PC-9 (cell line): ENCODE measurements around the gene ARHGAP26. TPM values are rescaled to one million over a fixed set of nuclear protein-coding genes. Genes with fewer than 3 reads are reported as not detected.
A peak's percentile ranks its signal among the peaks of the same experiment; 100 is the strongest.

Experiments used
- BruUV-seq: library from RNA; stranded (reverse); fragments of 400-500 nt; replicated peaks from 2 replicates; lab custom pipeline; 2021; lab: Mats Ljungman, UMichigan
- CTCF ChIA-PET: fragments of 300-600 bp; sonication (Branson Sonifier 250); formaldehyde crosslinking; loops from one replicate; lab custom pipeline; 2022; ENCODE audit warnings: antibody characterized with exemption; lab: Charles Lee
- POLR2A ChIA-PET: fragments of 300-600 bp; sonication (Branson Sonifier 250); formaldehyde crosslinking; loops from one replicate; lab custom pipeline; 2022; ENCODE audit warnings: antibody characterized with exemption; ENCODE audit not compliant: unreplicated experiment; lab: Charles Lee
- DNase-seq, 2 experiments: peaks; one replicate each; pipeline versions ENCODE4 v3.0.0 to v3.0.0-alpha.2; 2015 to 2022; ENCODE audit warnings: mixed read lengths in 1 of 2
- H2AFZ ChIP-seq: fragments of 200-600 bp; sonication (generic); 2 replicates; pipeline ENCODE4 v1.8.1; 2017; ENCODE audit warnings: antibody characterized with exemption
- H3F3A ChIP-seq: fragments of 200-600 bp; sonication (generic); 2 replicates; pipeline ENCODE4 v1.8.1; 2017; ENCODE audit warnings: antibody characterized with exemption, mild to moderate bottlenecking, low read depth; ENCODE audit not compliant: insufficient read depth
- H3K27ac ChIP-seq: fragments of 200-600 bp; sonication (generic); 2 replicates; pipeline ENCODE4 v1.6.1; 2016; ENCODE audit warnings: mixed run types
- H3K27me3 ChIP-seq: fragments of 200-600 bp; sonication (generic); 2 replicates; pipeline ENCODE4 v1.6.1; 2016; ENCODE audit warnings: low read depth, mixed run types; ENCODE audit not compliant: insufficient read depth
- H3K36me3 ChIP-seq: fragments of 200-600 bp; sonication (generic); 2 replicates; pipeline ENCODE4 v1.6.1; 2016; ENCODE audit warnings: low read depth, mixed run types
- H3K4me1 ChIP-seq: fragments of 200-600 bp; sonication (generic); replicated peaks from 2 replicates; pipeline ENCODE4 v1.6.1; 2016; ENCODE audit warnings: mixed run types; ENCODE audit not compliant: insufficient read depth
- H3K4me2 ChIP-seq: fragments of 200-600 bp; sonication (generic); 2 replicates; pipeline ENCODE4 v1.6.1; 2017; ENCODE audit warnings: mixed run types
- H3K4me3 ChIP-seq: fragments of 200-600 bp; sonication (generic); 2 replicates; pipeline ENCODE4 v1.6.1; 2016; ENCODE audit warnings: mixed run types
- H3K79me2 ChIP-seq: fragments of 200-600 bp; sonication (generic); 2 replicates; pipeline ENCODE4 v1.6.1; 2017; ENCODE audit warnings: low read depth, mixed run types
- H3K9me2 ChIP-seq: fragments of 200-600 bp; sonication (generic); 2 replicates; pipeline ENCODE4 v1.8.1; 2017; ENCODE audit warnings: mild to moderate bottlenecking; ENCODE audit not compliant: insufficient read depth
- H3K9me3 ChIP-seq: fragments of 200-600 bp; sonication (generic); 2 replicates; pipeline ENCODE4 v1.8.1; 2016; ENCODE audit warnings: low read depth; ENCODE audit not compliant: insufficient read depth
- H4K20me1 ChIP-seq: fragments of 200-600 bp; sonication (generic); 2 replicates; pipeline ENCODE4 v1.8.1; 2017; ENCODE audit not compliant: insufficient read depth
- EZH2 ChIP-seq: fragments of 200-600 bp; sonication (generic); IDR thresholded peaks from 2 replicates; pipeline ENCODE4 v1.8.0; 2017; ENCODE audit warnings: antibody characterized with exemption, low read depth
- intact Hi-C: fragments of 100-400 bp; cut with micrococcal nuclease; formaldehyde crosslinking; loops from one replicate; pipeline ENCODE4 v1.10.0; 2022; ENCODE audit not compliant: unreplicated experiment
- total RNA-seq: library from RNA; stranded (reverse); gene quantifications from 2 replicates; pipeline ENCODE4 v1.2.3, GENCODE V29; 2021
- TF ChIP-seq, protein P1 (sequence below): fragments of 200-600 bp; sonication (generic); conservative IDR thresholded peaks from 2 replicates; pipeline ENCODE4 v1.6.1; 2017; ENCODE audit warnings: mixed run types, antibody characterized with exemption, mild to moderate bottlenecking, moderate library complexity

Gene ARHGAP26
- total RNA-seq, 1 experiment from 2014 or later: 29.7 TPM

DNA sequence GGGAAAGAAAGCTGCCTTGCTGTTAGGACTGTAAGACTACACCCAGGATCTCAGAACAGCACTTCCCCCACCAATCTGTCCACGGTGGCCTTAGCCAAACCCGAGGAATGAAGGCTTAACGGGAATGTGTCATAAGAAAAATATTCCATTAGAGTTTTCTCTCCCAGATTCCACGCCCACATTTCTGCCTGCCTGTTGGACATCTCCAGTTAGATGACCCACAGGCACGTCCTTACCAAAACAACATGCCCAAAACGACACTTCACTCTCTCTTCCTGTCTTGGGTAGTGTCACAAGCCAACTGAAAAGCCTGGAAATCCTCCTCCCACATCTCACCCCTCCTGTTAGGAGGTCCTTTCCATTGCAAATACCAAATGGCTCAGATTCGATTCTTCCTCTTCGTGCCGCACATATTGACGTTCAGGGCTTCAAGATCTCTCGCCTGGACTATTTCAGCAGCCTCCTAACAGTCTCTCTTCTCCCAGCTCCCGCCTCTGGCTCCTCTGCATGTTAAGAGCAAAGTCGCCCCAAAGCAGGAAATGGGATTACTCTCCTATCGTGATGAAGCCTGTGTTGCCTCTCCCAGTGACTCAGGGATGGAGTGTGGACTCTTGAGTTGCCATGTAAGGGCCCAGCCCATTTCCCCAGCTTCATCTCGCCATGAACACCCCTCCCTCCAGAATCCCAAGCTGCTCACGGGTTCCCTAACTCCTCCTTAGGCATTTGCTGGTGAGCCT, 474.0 kb downstream of the ARHGAP26 start:
- Histone ChIP-seq H3F3A (peaks cover 44% of the 10 kb centered on the region), H2AFZ (peak overlapping the region; percentile 50), H3K27me3 (no peaks in the 10 kb centered on the region), H3K27ac (peak overlapping the region; percentile 91), H3K4me1 (peaks cover 68% of the 10 kb centered on the region), H3K79me2 (no peaks in the 10 kb centered on the region), H3K9me2 (no peaks in the 10 kb centered on the region), H3K4me3 (peak overlapping the region; percentile 43; the same call in 1 of the 2 replicates), H4K20me1 (no peaks in the 10 kb centered on the region), H3K4me2 (peak overlapping the region; percentile 77), H3K36me3 (no peaks in the 10 kb centered on the region), H3K9me3 (no peaks in the 10 kb centered on the region; the same call in 1 of the 2 replicates)
- peak; percentile 84 to 97 for DNase-seq
- BruUV-seq: TSS peak; percentile 77
- ChIA-PET CTCF (no interaction called here), POLR2A (interaction anchor here (0.5 to 0.6 kb wide), 2 partner anchors 55 to 70 kb away, joined by 3 read pairs; no protein-coding TSS in a partner anchor)
- intact Hi-C loops: loop anchor here (1.0 to 10.0 kb wide), 6 partner anchors 67 to 411 kb away; no protein-coding TSS in a partner anchor
- TF ChIP-seq, protein P1, sequence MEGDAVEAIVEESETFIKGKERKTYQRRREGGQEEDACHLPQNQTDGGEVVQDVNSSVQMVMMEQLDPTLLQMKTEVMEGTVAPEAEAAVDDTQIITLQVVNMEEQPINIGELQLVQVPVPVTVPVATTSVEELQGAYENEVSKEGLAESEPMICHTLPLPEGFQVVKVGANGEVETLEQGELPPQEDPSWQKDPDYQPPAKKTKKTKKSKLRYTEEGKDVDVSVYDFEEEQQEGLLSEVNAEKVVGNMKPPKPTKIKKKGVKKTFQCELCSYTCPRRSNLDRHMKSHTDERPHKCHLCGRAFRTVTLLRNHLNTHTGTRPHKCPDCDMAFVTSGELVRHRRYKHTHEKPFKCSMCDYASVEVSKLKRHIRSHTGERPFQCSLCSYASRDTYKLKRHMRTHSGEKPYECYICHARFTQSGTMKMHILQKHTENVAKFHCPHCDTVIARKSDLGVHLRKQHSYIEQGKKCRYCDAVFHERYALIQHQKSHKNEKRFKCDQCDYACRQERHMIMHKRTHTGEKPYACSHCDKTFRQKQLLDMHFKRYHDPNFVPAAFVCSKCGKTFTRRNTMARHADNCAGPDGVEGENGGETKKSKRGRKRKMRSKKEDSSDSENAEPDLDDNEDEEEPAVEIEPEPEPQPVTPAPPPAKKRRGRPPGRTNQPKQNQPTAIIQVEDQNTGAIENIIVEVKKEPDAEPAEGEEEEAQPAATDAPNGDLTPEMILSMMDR: no peak
- TF ChIP-seq EZH2: no peak

DNA sequence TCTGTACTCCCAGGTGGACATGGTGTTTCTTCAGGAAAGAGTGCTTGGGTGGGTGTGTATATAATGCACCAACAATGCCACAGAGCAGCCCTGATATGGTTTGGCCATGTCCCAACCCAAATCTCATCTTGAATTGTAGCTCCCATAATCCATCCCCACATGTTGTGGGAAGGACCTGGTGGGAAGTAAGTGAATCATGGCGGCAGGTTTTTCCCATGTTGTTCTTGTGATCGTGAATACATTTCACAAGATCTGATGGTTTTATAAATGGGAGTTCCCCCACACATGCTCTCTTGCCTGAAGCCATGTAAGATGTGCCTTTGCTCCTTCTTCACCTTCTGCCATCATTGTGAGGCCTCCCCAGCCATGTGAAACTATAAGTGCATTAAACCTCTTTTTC, 474.8 kb downstream of the ARHGAP26 start:
- Histone ChIP-seq H3K27me3 (no peaks in the 10 kb centered on the region), H3K9me2 (no peaks in the 10 kb centered on the region), H3F3A (peaks cover 51% of the 10 kb centered on the region), H2AFZ (no peak overlapping the region), H3K4me3 (peak overlapping the region; percentile 43; the same call in 1 of the 2 replicates), H3K4me1 (peaks cover 76% of the 10 kb centered on the region), H3K9me3 (no peaks in the 10 kb centered on the region; the same call in 1 of the 2 replicates), H4K20me1 (no peaks in the 10 kb centered on the region), H3K27ac (peak overlapping the region; percentile 91), H3K79me2 (no peaks in the 10 kb centered on the region), H3K36me3 (no peaks in the 10 kb centered on the region), H3K4me2 (peak overlapping the region; percentile 77)
- peak in 1 of 2 experiments; percentile 31 for DNase-seq
- BruUV-seq: TSS peak; percentile 89
- ChIA-PET CTCF (no interaction called here), POLR2A (no interaction called here)
- TF ChIP-seq EZH2: no peak
- TF ChIP-seq, protein P1: no peak
- intact Hi-C loops: loop anchor here (1.0 to 10.0 kb wide), 7 partner anchors 67 to 410 kb away; no protein-coding TSS in a partner anchor

DNA sequence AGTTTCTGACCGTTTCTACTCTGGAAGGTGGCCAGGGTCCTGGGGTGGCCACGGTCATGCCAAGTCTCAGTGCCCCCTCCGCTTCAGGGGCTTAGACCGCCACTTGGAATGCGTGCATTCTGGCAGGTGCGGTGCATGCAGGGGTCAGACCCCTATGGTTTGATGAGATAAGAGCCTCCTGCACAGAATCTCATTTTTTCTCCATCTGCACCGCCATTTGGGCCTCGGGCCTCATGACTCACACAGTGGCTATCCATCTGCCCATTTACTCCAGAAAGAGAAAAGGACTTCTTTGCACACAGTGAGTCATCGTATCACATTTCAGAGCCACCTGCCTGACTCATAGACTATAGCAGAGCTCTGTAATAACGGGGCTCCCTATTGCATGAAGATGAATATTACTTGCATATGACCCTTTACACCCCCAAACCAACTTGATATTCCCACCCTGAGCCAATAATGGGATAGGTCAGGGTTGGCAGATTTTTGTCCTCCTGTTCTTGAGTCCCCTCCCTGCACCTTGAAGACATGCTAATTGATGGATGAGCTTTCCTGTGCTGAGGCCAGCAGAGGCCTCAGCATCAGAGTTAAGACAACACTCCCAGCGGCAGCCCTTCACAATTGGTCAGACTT, 475.9 kb downstream of the ARHGAP26 start:
- no peaks in the 10 kb centered on the region for H3K9me2 ChIP-seq
- no peaks in the 10 kb centered on the region for H3K79me2 ChIP-seq
- peak overlapping the region; percentile 41; the same call in 1 of the 2 replicates for H3K4me3 ChIP-seq
- peak overlapping the region; percentile 91 for H3K27ac ChIP-seq
- POLR2A ChIA-PET: interaction anchor here (0.6 kb wide), 2 partner anchors 92 to 110 kb away, joined by 4 to 11 read pairs; no protein-coding TSS in a partner anchor
- BruUV-seq: no TSS peak
- no peaks in the 10 kb centered on the region; the same call in 1 of the 2 replicates for H3K9me3 ChIP-seq
- H4K20me1 ChIP-seq: no peaks in the 10 kb centered on the region
- H3K36me3 ChIP-seq: no peaks in the 10 kb centered on the region
- peaks cover 79% of the 10 kb centered on the region for H3K4me1 ChIP-seq
- intact Hi-C loops: loop anchor here (1.0 to 10.0 kb wide), 8 partner anchors 137 to 579 kb away; partner anchors contain the start of gene NR3C1
- CTCF ChIA-PET: no interaction called here
- peaks cover 51% of the 10 kb centered on the region for H3F3A ChIP-seq
- H3K27me3 ChIP-seq: no peaks in the 10 kb centered on the region
- DNase-seq: peak; percentile 90 to 98
- H3K4me2 ChIP-seq: peak overlapping the region; percentile 77
- H2AFZ ChIP-seq: 0 out of 2 replicates have a peak overlapping the region, but pooled peaks have one; percentile 28
- TF ChIP-seq EZH2: no peak
- TF ChIP-seq, protein P1: no peak
